SK-N-SH (cell line): Measurements from ENCODE around the gene ATP12A. TPM values are rescaled to one million over a fixed set of nuclear protein-coding genes. Genes with fewer than 3 reads are reported as not detected.

ENCODE experiments used
- CTCF ChIA-PET: fragments of 300-600, 350-600 bp; formaldehyde crosslinking; extraction: SDS; loops from one replicate; lab custom pipeline; 2021; lab: Yijun Ruan, JAX
- POLR2A ChIA-PET: fragments of 350-600 bp; sonication (Branson Sonifier 250); formaldehyde crosslinking; extraction: SDS; loops from one replicate; lab custom pipeline; 2020; ENCODE audit warnings: antibody characterized with exemption, inconsistent platforms; lab: Yijun Ruan, JAX
- DNase-seq: peaks from one replicate; pipeline ENCODE4 v3.0.0; 2012
- H2AFZ ChIP-seq: fragments of 200-600 bp; sonication (generic); 2 replicates; pipeline ENCODE4 v1.8.1; 2016; ENCODE audit warnings: antibody characterized with exemption, mild to moderate bottlenecking, low read depth
- H3F3A ChIP-seq: fragments of 200-600 bp; sonication (generic); replicated peaks from 2 replicates; pipeline ENCODE3; 2016; ENCODE audit warnings: antibody characterized with exemption, mild to moderate bottlenecking; ENCODE audit not compliant: insufficient read depth
- H3K27ac ChIP-seq, 2 experiments: fragments of 200-500 bp in 1 of 2; fragments of 200-600 bp in 1 of 2; sonication (Bioruptor generic) in 1 of 2; sonication (generic), shearing (Covaris generic) in 1 of 2; 2 replicates each; pipeline versions ENCODE4 v1.5.1 to v1.6.1; 2014 to 2016; ENCODE audit warnings: low read depth in 2 of 2, inconsistent platforms in 1 of 2, low read length in 1 of 2, mild to moderate bottlenecking in 1 of 2, mixed read lengths in 1 of 2
- H3K27me3 ChIP-seq: fragments of 200-600 bp; sonication (generic), shearing (Covaris generic); 2 replicates; pipeline ENCODE4 v1.6.1; 2016; ENCODE audit warnings: mixed run types; ENCODE audit not compliant: insufficient read depth
- H3K36me3 ChIP-seq, 2 experiments: fragments of 200-500 bp in 1 of 2; fragments of 200-600 bp in 1 of 2; sonication (Bioruptor generic) in 1 of 2; sonication (generic) in 1 of 2; replicated peaks in 1 of 2; 2 replicates each; pipeline versions ENCODE3 to v1.5.1; 2014 to 2016; ENCODE audit warnings: low read length in 1 of 2, mild to moderate bottlenecking in 1 of 2; ENCODE audit not compliant: insufficient read depth in 2 of 2, control insufficient read depth in 1 of 2
- H3K4me1 ChIP-seq, 2 experiments: fragments of 200-500 bp in 1 of 2; fragments of 200-600 bp in 1 of 2; sonication (Bioruptor generic) in 1 of 2; sonication (generic), shearing (Covaris generic) in 1 of 2; 2 replicates each; pipeline versions ENCODE4 v1.5.1 to v1.6.1; 2014 to 2016; ENCODE audit warnings: low read depth in 1 of 2, low read length in 1 of 2, mixed run types in 1 of 2; ENCODE audit not compliant: insufficient read depth in 2 of 2, control insufficient read depth in 1 of 2
- H3K4me2 ChIP-seq: fragments of 200-600 bp; sonication (generic), shearing (Covaris generic); 2 replicates; pipeline ENCODE4 v1.6.1; 2017; ENCODE audit warnings: mixed run types
- H3K4me3 ChIP-seq, 2 experiments: fragments of 200-500 bp in 1 of 2; fragments of 200-600 bp in 1 of 2; sonication (Bioruptor generic) in 1 of 2; sonication (generic), shearing (Covaris generic) in 1 of 2; 2 replicates each; pipeline versions ENCODE4 v1.5.1 to v1.8.1; 2014 to 2016; ENCODE audit warnings: low read depth in 2 of 2, inconsistent platforms in 1 of 2, low read length in 1 of 2, mild to moderate bottlenecking in 1 of 2, mixed read lengths in 1 of 2, moderate library complexity in 1 of 2
- H3K79me2 ChIP-seq: fragments of 200-600 bp; sonication (generic); 2 replicates; pipeline ENCODE4 v1.8.1; 2017; ENCODE audit warnings: mild to moderate bottlenecking; ENCODE audit not compliant: insufficient read depth
- H3K9ac ChIP-seq: fragments of 200-600 bp; sonication (generic); 2 replicates; pipeline ENCODE4 v1.6.1; 2017; ENCODE audit warnings: mixed run types
- H3K9me2 ChIP-seq: fragments of 200-600 bp; sonication (generic); 2 replicates; pipeline ENCODE4 v1.6.1; 2017; ENCODE audit warnings: mixed run types
- H3K9me3 ChIP-seq: fragments of 200-600 bp; sonication (generic); 2 replicates; pipeline ENCODE4 v1.6.1; 2017; ENCODE audit warnings: mixed run types, mild to moderate bottlenecking, moderate library complexity
- H4K20me1 ChIP-seq: fragments of 200-600 bp; sonication (generic); 2 replicates; pipeline ENCODE4 v1.6.1; 2017; ENCODE audit warnings: mild to moderate bottlenecking, mixed run types; ENCODE audit not compliant: insufficient read depth
- CTCF ChIP-seq: fragments of 200-600 bp; sonication (generic); IDR thresholded peaks from 2 replicates; pipeline ENCODE4 v1.6.1; 2017; ENCODE audit warnings: antibody characterized with exemption, mild to moderate bottlenecking, moderate library complexity
- GATA2 ChIP-seq: sonication (generic); formaldehyde crosslinking; IDR thresholded peaks from 2 replicates; pipeline ENCODE4 v1.5.0; 2020; ENCODE audit warnings: mild to moderate bottlenecking, missing genetic modification reagents
- IRF3 ChIP-seq: fragments of 150-350 bp; IDR thresholded peaks from 2 replicates; pipeline ENCODE4 v1.6.1; 2016; ENCODE audit warnings: mild to moderate bottlenecking, low read depth, low read length
- NRF1 ChIP-seq: IDR thresholded peaks from 2 replicates; pipeline ENCODE4 v1.6.1; 2012; ENCODE audit warnings: low read depth, mild to moderate bottlenecking, low read length
- RCOR1 ChIP-seq: fragments of 150-350 bp; IDR thresholded peaks from 2 replicates; pipeline ENCODE4 v1.6.1; 2017; ENCODE audit warnings: antibody characterized with exemption, low read length
- TEAD4 ChIP-seq: IDR thresholded peaks from 2 replicates; pipeline ENCODE4 v1.4.0; 2012; ENCODE audit warnings: mild to moderate bottlenecking, borderline replicate concordance; ENCODE audit not compliant: insufficient read depth
- WGBS: methylation state at CpG from one replicate; pipeline ENCODE4 v1.1.6; 2017; ENCODE audit warnings: low lambda C conversion rate; 5-methylcytosine and 5-hydroxymethylcytosine counted together
- polyA plus RNA-seq, 3 experiments: library from polyadenylated mRNA; depleted of rRNA; stranded (reverse); fragments of >200 nt; gene quantifications; 2 replicates each; pipeline ENCODE4 v1.2.3, GENCODE V29; 2012

The ATP12A gene
- polyA plus RNA-seq, 1 of the 3 experiments (the other 2 are of a cell fraction), result not detected

GRCh38 chr13:24745861-24746617 lies 65.8 kb downstream of the ATP12A start (continued):
- TF ChIP-seq IRF3 (no peak), TEAD4 (no peak), NRF1 (no peak), GATA2 (no peak)

- no peak overlapping the region for H2AFZ ChIP-seq
These were observed 66.5 kb downstream of the ATP12A start for GRCh38 chr13:24746618-24747247.

More at GRCh38 chr13:24746618-24747247, 66.5 kb downstream of the ATP12A start:
- H3K4me3 ChIP-seq, result 0 out of 4 replicates have a peak overlapping the region, but pooled peaks of 1 of the 2 experiments have one; percentile 47
- H3K27me3 ChIP-seq, result 0 out of 2 replicates have a peak, but pooled peaks cover 10% of the 10 kb centered on the region
- DNase-seq, result no peak
- no peak overlapping the region for H3K9ac ChIP-seq
- H3K4me1 ChIP-seq, result no peaks in the 10 kb centered on the region
- TF ChIP-seq CTCF (0 out of 2 replicates have a peak, but pooled peaks have one; percentile 6), RCOR1 (no peak)
- H3K36me3 ChIP-seq, result no peaks in the 10 kb centered on the region
- H3K9me2 ChIP-seq, result no peaks in the 10 kb centered on the region
- H4K20me1 ChIP-seq, result no peaks in the 10 kb centered on the region
- CTCF ChIA-PET, result no interaction called here
- H3F3A ChIP-seq, result no peaks in the 10 kb centered on the region
- POLR2A ChIA-PET, result no interaction called here
- no peak overlapping the region for H3K27ac ChIP-seq
- H3K9me3 ChIP-seq, result no peaks in the 10 kb centered on the region
- peak overlapping the region; percentile 72; the same call in 1 of the 2 replicates for H3K4me2 ChIP-seq
- no peaks in the 10 kb centered on the region for H3K79me2 ChIP-seq
- under 1% methylated on average over 23 of the region's 56 CpGs for WGBS
